Stimulated activated CD8-positive, alpha-beta memory T cell treated with anti-CD3 and anti-CD28 coated beads, Interleukin-15, amount 100 ng/mL, for 24 hours (primary cell): ENCODE data around the gene TNFSF13.

Experiments
- DNase-seq: peaks from one replicate; pipeline ENCODE4 v3.0.0-alpha.2; 2020; ENCODE audit warnings: low read depth

TNFSF13 gene

GRCh38 chr17:7558544-7559319 is at the start of gene TNFSF13:
TNFSF13 (plus strand) TSS chr17:7558750; CDS start chr17:7559040, 290 bp downstream.
- no peak for DNase-seq

GRCh38 chr17:7508846-7509245 is 49.7 kb upstream of the TNFSF13 start:
- no peak for DNase-seq

GRCh38 chr17:7509937-7510336 is 48.6 kb upstream of the TNFSF13 start:
- DNase-seq, result no peak

- DNase-seq, result no peak
Observed at GRCh38 chr17:7511108-7511507, 47.4 kb upstream of the TNFSF13 start.

GRCh38 chr17:7512105-7512504 is 46.4 kb upstream of the TNFSF13 start:
- no peak for DNase-seq

- DNase-seq, result no peak
Observed at GRCh38 chr17:7512824-7513540, 45.6 kb upstream of the TNFSF13 start.

- DNase-seq, result no peak
Observed at GRCh38 chr17:7513850-7514419, 44.6 kb upstream of the TNFSF13 start.

GRCh38 chr17:7515911-7516610 is 42.5 kb upstream of the TNFSF13 start:
- no peak for DNase-seq

- DNase-seq, result no peak
Observed at GRCh38 chr17:7523033-7523432, 35.5 kb upstream of the TNFSF13 start.

- DNase-seq, result no peak
Observed at GRCh38 chr17:7528842-7529241, 29.7 kb upstream of the TNFSF13 start.

- no peak for DNase-seq
Observed at GRCh38 chr17:7530023-7530900, 28.3 kb upstream of the TNFSF13 start.

- DNase-seq, result no peak
Observed at GRCh38 chr17:7538050-7538449, 20.5 kb upstream of the TNFSF13 start.

GRCh38 chr17:7538891-7539545 is 19.5 kb upstream of the TNFSF13 start:
- DNase-seq, result no peak

- DNase-seq, result no peak
Observed at GRCh38 chr17:7541074-7541621, 17.4 kb upstream of the TNFSF13 start.

GRCh38 chr17:7544911-7545310 is 13.6 kb upstream of the TNFSF13 start:
- DNase-seq, result no peak

GRCh38 chr17:7548585-7549400 is 9.8 kb upstream of the TNFSF13 start, which contains the start of gene TNFSF12:
TNFSF12 (plus strand) TSS chr17:7549058; CDS start chr17:7549154, 96 bp downstream.
- peak; percentile 21 for DNase-seq

- no peak for DNase-seq
Observed at GRCh38 chr17:7549401-7550055, 9.0 kb upstream of the TNFSF13 start.

- no peak for DNase-seq
Observed at GRCh38 chr17:7550344-7550743, 8.2 kb upstream of the TNFSF13 start.

- no peak for DNase-seq
Observed at GRCh38 chr17:7551396-7551795, 7.2 kb upstream of the TNFSF13 start.
